Kidney epithelial cell (primary cell): ENCODE measurements around the gene CIB1. TPM values are rescaled to one million over a fixed set of nuclear protein-coding genes. Genes with fewer than 3 reads are reported as not detected.

Experiments used
- DNase-seq: peaks from one replicate; pipeline ENCODE4 v3.0.0-alpha.2; 2010; ENCODE audit warnings: low read depth
- H3K27me3 ChIP-seq: 2 replicates; pipeline ENCODE4 v1.6.0; 2011; ENCODE audit warnings: low read length; ENCODE audit not compliant: control insufficient read depth, insufficient read depth
- H3K36me3 ChIP-seq: 2 replicates; pipeline ENCODE4 v1.5.1; 2011; ENCODE audit warnings: low read length; ENCODE audit not compliant: control insufficient read depth, insufficient read depth
- H3K4me3 ChIP-seq: 2 replicates; pipeline ENCODE4 v1.5.1; 2011; ENCODE audit warnings: low read depth, mild to moderate bottlenecking, control low read depth, low read length
- total RNA-seq: library from RNA; depleted of rRNA; stranded (reverse); fragments of >200 nt; gene quantifications from 2 replicates; pipeline ENCODE4 v1.2.3, GENCODE V29; 2015
- TF ChIP-seq, protein P1 (sequence below): IDR thresholded peaks from 2 replicates; pipeline ENCODE4 v1.5.1; 2011; ENCODE audit warnings: mild to moderate bottlenecking, moderate library complexity, low read length, control low read depth, inconsistent platforms; ENCODE audit not compliant: insufficient read depth, poor library complexity, severe bottlenecking

The CIB1 gene
- total RNA-seq, 1 donor from 2014 or later: 33.6 TPM

DNA sequence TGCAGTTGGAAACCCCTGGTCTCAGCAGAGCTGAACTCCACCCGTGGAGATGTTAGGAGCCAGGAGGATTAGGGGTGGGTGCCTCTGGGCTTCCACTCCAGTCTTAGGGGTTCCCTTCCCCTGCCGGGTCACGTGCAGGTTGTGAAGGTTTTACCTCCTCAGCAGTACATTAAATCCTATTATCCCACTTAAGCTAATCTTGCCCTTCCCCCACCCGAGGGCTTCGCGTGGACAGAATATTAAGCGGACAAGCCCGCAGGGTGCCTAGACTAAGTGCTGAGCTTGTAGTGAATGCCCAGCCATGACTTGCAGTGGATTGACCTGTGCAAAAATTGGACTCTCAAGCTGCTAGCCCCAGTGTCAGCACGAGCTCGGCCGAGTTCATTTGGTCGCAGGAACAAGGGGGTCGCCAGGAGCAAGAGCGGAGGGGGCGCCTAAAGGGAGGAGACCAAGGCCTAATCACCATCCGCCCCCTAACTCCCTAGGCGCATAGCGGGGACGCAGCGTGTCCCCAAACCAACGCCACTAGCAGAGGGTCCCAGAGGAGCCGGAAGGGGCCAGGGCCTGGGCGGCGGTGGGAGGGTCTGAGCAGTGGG lies 33.1 kb downstream of the CIB1 start:
- peaks cover 3% of the 10 kb centered on the region for H3K36me3 ChIP-seq

DNA sequence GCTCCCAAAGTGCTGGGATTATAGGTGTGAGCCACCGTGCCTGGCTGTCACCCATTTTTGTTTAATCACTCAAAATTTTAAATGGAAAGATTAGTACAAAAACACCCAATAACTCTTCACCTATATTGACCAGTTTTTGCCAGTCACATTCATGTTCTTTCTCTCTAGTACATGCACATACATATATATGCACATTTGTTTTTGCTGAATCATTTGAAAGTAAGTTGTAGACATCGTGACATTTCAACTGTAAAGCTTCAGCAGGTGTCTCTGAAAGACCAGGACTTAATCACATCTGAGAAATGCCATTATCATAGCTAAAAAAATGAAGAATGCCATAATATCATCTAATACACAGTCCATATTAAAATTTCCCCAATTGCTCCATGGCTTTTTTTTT lies 39.1 kb downstream of the CIB1 start:
- H3K27me3 ChIP-seq: no peaks in the 10 kb centered on the region
- peaks cover 1% of the 10 kb centered on the region for H3K36me3 ChIP-seq
- no peak for DNase-seq
- H3K4me3 ChIP-seq: no peak overlapping the region
- TF ChIP-seq, protein P1, sequence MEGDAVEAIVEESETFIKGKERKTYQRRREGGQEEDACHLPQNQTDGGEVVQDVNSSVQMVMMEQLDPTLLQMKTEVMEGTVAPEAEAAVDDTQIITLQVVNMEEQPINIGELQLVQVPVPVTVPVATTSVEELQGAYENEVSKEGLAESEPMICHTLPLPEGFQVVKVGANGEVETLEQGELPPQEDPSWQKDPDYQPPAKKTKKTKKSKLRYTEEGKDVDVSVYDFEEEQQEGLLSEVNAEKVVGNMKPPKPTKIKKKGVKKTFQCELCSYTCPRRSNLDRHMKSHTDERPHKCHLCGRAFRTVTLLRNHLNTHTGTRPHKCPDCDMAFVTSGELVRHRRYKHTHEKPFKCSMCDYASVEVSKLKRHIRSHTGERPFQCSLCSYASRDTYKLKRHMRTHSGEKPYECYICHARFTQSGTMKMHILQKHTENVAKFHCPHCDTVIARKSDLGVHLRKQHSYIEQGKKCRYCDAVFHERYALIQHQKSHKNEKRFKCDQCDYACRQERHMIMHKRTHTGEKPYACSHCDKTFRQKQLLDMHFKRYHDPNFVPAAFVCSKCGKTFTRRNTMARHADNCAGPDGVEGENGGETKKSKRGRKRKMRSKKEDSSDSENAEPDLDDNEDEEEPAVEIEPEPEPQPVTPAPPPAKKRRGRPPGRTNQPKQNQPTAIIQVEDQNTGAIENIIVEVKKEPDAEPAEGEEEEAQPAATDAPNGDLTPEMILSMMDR: no peak

More for the DNA sequence above, 33.1 kb downstream of the CIB1 start:
- peak overlapping the region; percentile 92 for H3K4me3 ChIP-seq
- TF ChIP-seq, protein P1: no peak
- no peak for DNase-seq
- H3K27me3 ChIP-seq: no peaks in the 10 kb centered on the region

DNA sequence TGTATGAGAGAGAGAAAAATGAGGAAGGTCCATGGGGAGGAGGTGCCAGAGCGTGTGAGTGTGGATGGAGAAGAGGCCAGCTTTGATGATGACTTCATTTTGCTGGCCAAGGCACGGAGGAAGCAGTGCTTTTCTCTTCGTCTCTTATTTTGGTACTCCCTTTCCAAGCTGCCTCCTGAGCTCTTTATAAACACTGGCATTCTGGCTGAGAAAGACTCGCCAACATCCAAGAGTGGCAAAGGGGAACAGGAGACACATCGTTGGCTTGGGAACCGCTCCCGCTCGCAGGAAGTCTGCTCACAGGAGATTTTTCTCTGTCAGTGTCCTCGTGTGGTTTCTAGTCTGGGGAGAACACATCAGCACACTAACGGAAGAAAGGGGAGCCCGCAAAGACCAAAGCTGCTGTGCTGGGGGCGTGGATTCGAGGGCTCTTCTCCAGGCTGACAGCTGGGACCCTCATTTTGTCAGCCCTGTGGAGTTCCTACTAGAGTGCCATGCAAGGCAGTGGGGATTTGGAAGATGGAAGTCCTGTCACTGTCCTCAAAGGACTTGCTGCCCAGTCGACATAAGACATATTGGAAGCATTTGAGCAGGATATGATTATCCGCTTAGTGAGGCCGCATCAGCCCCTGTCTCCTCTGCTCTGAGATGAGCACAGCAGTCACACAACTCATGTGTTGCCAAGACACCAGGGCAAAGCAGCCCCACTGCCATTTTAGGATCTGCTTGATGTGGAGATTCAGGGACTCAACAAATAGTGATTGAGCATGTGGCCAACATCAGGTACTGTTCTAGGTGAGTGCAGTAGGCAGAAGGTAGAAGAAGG lies 40.6 kb downstream of the CIB1 start:
- DNase-seq: no peak

DNA sequence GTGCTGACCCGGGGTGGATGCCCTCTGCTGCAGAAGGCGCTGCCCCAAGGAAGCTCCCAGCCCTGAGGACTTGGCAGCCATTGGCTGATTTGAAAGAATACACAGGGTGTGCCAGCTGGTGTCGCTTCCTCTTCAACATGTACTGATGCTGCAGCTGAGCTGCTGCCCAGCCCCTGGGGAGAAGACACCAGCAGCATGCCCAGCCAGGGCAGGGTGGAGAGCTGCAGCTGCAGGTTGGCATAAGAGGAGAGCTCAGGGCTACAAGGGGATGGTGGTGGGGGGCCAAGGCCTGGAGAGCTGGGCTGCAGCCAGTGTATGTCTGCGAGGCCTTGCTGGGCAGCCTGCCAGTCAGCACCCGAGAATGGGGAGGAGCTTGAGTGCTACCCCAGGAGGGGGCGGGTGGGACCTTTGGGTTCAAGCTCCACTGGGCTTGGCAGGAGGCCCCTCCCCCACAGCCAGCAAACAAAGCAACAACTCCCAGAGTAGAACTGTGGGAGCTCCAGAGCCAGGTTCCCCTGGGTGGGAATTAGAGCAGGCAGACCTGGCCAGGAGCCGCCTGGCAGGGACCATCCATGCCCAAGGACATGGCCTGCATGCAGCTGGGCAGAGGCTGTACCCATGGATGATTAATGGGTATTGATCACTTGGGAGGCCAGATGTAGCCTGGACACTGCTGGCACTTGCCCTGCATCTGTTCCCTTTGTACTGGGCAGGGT lies 41.8 kb downstream of the CIB1 start:
- H3K4me3 ChIP-seq: no peak overlapping the region
- no peaks in the 10 kb centered on the region for H3K27me3 ChIP-seq
- TF ChIP-seq, protein P1: no peak
- peaks cover 1% of the 10 kb centered on the region for H3K36me3 ChIP-seq
- peak; percentile 60 for DNase-seq

More for the DNA sequence above, 40.6 kb downstream of the CIB1 start:
- Histone ChIP-seq H3K27me3 (no peaks in the 10 kb centered on the region), H3K36me3 (peaks cover 1% of the 10 kb centered on the region), H3K4me3 (no peak overlapping the region)
- TF ChIP-seq, protein P1: no peak

DNA sequence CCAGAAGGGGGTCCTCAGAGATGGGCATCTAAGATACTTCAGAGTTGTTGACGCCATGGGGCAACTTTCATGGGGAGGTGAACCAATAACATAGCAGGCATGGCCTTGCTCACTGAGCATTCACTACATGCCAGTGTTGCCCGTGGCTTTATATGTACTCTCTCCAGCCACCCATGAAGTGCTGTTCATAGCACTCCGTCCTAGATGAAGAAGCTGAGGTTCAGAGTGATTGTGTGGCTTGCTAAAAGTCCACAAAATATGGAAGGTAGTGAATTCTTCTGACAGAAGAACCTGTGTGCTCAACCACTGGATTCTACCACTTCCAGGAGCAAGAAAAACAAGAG lies 42.4 kb downstream of the CIB1 start:
- TF ChIP-seq, protein P1: no peak

More for the DNA sequence above, 42.4 kb downstream of the CIB1 start:
- Histone ChIP-seq H3K36me3 (peaks cover 1% of the 10 kb centered on the region), H3K27me3 (no peaks in the 10 kb centered on the region), H3K4me3 (no peak overlapping the region)
- no peak for DNase-seq
